Endothelial cell of umbilical vein (primary cell): ENCODE measurements around the gene PPIL6. TPM values are rescaled to one million over a fixed set of nuclear protein-coding genes. Genes with fewer than 3 reads are reported as not detected.

Source experiments
- BruUV-seq: library from RNA; stranded (reverse); fragments of 400-500 nt; replicated peaks from 2 replicates; lab custom pipeline; 2021; lab: Mats Ljungman, UMichigan
- CTCF ChIA-PET: fragments of 300-600, 350-600 bp; sonication (Branson Sonifier 250); formaldehyde crosslinking; loops from one replicate; lab custom pipeline; 2021; ENCODE audit warnings: antibody characterized with exemption, inconsistent platforms; lab: Charles Lee
- POLR2A ChIA-PET: fragments of 300-600, 350-600 bp; sonication (Branson Sonifier 250); formaldehyde crosslinking; loops from one replicate; lab custom pipeline; 2021; ENCODE audit warnings: antibody characterized with exemption, inconsistent platforms; lab: Charles Lee
- DNase-seq: peaks from one replicate; pipeline ENCODE4 v3.0.0-alpha.2; 2011; ENCODE audit warnings: low read depth, low spot score
- FAIRE-seq: peaks from 2 replicates; lab custom pipeline; 2011; peaks lifted over from hg19 to GRCh38; lab: Jason Lieb, UNC
- H2AFZ ChIP-seq: 2 replicates; pipeline ENCODE4 v1.6.0; 2012; ENCODE audit warnings: low read depth, low read length, control low read depth, inconsistent platforms
- H3K27ac ChIP-seq: 2 replicates; pipeline ENCODE4 v1.5.1; 2011; ENCODE audit warnings: low read depth, mild to moderate bottlenecking, control low read depth, low read length, moderate library complexity; ENCODE audit not compliant: insufficient read depth
- H3K27me3 ChIP-seq, 2 experiments: 2 replicates each; pipeline versions ENCODE4 v1.6.0 to v1.6.1; 2011; ENCODE audit warnings: low read length in 2 of 2, mixed read lengths in 1 of 2; ENCODE audit not compliant: control insufficient read depth in 2 of 2, insufficient read depth in 2 of 2
- H3K36me3 ChIP-seq, 2 experiments: 2 replicates in 1 of 2; 3 replicates in 1 of 2; pipeline ENCODE4 v1.5.1; 2011; ENCODE audit warnings: low read length in 2 of 2, mild to moderate bottlenecking in 1 of 2, moderate library complexity in 1 of 2; ENCODE audit not compliant: control insufficient read depth in 2 of 2, insufficient read depth in 2 of 2; ENCODE audit errors: extremely low read depth in 1 of 2
- H3K4me1 ChIP-seq: 3 replicates; pipeline ENCODE4 v1.5.1; 2011; ENCODE audit warnings: mild to moderate bottlenecking, low read length; ENCODE audit not compliant: control insufficient read depth, insufficient read depth; ENCODE audit errors: extremely low read depth
- H3K4me2 ChIP-seq: 2 replicates; pipeline ENCODE4 v1.6.1; 2011; ENCODE audit warnings: low read length, control low read depth, mixed read lengths; ENCODE audit not compliant: insufficient read depth
- H3K4me3 ChIP-seq, 3 experiments: fragments of 200-600 bp in 1 of 3; sonication (generic), shearing (Covaris generic) in 1 of 3; replicated peaks in 1 of 3; 2 replicates each; pipeline ENCODE4 v1.5.1; 2011 to 2016; ENCODE audit warnings: control low read depth in 3 of 3, low read length in 3 of 3, mild to moderate bottlenecking in 2 of 3, inconsistent platforms in 1 of 3, low read depth in 1 of 3, moderate library complexity in 1 of 3; ENCODE audit not compliant: insufficient read depth in 1 of 3
- H3K79me2 ChIP-seq: 2 replicates; pipeline ENCODE4 v1.6.0; 2012; ENCODE audit warnings: low read length, inconsistent platforms; ENCODE audit not compliant: control insufficient read depth, insufficient read depth
- H3K9ac ChIP-seq: replicated peaks from 2 replicates; pipeline ENCODE3; 2011; ENCODE audit warnings: low read length, control low read depth; ENCODE audit not compliant: insufficient read depth; ENCODE audit errors: extremely low read depth
- H3K9me1 ChIP-seq: replicated peaks from 3 replicates; pipeline ENCODE4 v1.6.0; 2011; ENCODE audit warnings: mild to moderate bottlenecking, low read length; ENCODE audit not compliant: control insufficient read depth, insufficient read depth; ENCODE audit errors: extremely low read depth
- H3K9me3 ChIP-seq: replicated peaks from 2 replicates; pipeline ENCODE4 v1.5.1; 2012; ENCODE audit warnings: low read length, inconsistent platforms; ENCODE audit not compliant: control insufficient read depth, insufficient read depth
- H4K20me1 ChIP-seq: replicated peaks from 2 replicates; pipeline ENCODE3; 2011; ENCODE audit warnings: mild to moderate bottlenecking, low read length; ENCODE audit not compliant: control insufficient read depth, insufficient read depth; ENCODE audit errors: extremely low read depth
- EZH2 ChIP-seq: IDR thresholded peaks from 2 replicates; pipeline ENCODE4 v1.6.1; 2012; ENCODE audit warnings: borderline replicate concordance, low read depth, mild to moderate bottlenecking, moderate library complexity, low read length, inconsistent platforms; ENCODE audit not compliant: severe bottlenecking
- FOS ChIP-seq: IDR thresholded peaks from 2 replicates; pipeline ENCODE4 v1.6.1; 2011; ENCODE audit warnings: mild to moderate bottlenecking, low read length, moderate library complexity, borderline replicate concordance; ENCODE audit not compliant: insufficient read depth
- GATA2 ChIP-seq: IDR thresholded peaks from 2 replicates; pipeline ENCODE4 v1.7.0; 2011; ENCODE audit warnings: low read depth, mild to moderate bottlenecking, moderate library complexity, mixed read lengths, low read length; ENCODE audit not compliant: insufficient read length, insufficient read depth
- JUN ChIP-seq: IDR thresholded peaks from 2 replicates; pipeline ENCODE4 v1.6.1; 2011; ENCODE audit warnings: borderline replicate concordance, low read depth; ENCODE audit not compliant: insufficient read length, insufficient read depth
- MYC ChIP-seq: IDR thresholded peaks from one replicate; pipeline ENCODE4 v1.6.1; 2011; ENCODE audit warnings: mild to moderate bottlenecking, low read depth, low read length
- POLR2A ChIP-seq: IDR thresholded peaks from 2 replicates; pipeline ENCODE4 v1.6.1; 2012; ENCODE audit warnings: low read depth, mild to moderate bottlenecking, control low read depth, low read length
- POLR2AphosphoS5 ChIP-seq: IDR thresholded peaks from 2 replicates; pipeline ENCODE4 v1.6.1; 2012; ENCODE audit warnings: low read depth, mild to moderate bottlenecking, control low read depth, low read length, moderate library complexity; ENCODE audit not compliant: insufficient read depth
- dilution Hi-C: fragments of 300-500 bp; cut with MboI; formaldehyde crosslinking; loops from one replicate; pipeline ENCODE4 v1.15.0; 2019; ENCODE audit warnings: low sequenced_read_pairs; ENCODE audit not compliant: extremely low pct_ligation_motif_present
- intact Hi-C: fragments of 100-400 bp; cut with micrococcal nuclease; formaldehyde crosslinking; loops from one replicate; pipeline ENCODE4 v1.10.0; 2022
- polyA plus RNA-seq, 4 experiments: library from polyadenylated mRNA; depleted of rRNA in 3 of 4; stranded (reverse) in 3 of 4; unstranded in 1 of 4; fragments of >200 nt; gene quantifications; 2 replicates each; pipeline versions ENCODE4 v1.2.1 to v1.2.3, GENCODE V29; 2011 to 2012; ENCODE audit warnings: missing spikeins in 1 of 4
- total RNA-seq: library from RNA; stranded (reverse); gene quantifications from 2 replicates; pipeline ENCODE4 v1.2.3, GENCODE V29; 2021
- TF ChIP-seq, protein P1 (sequence below), 2 donors: IDR thresholded peaks; 1 replicate in 1 of 2; 2 replicates in 1 of 2; pipeline ENCODE4 v1.5.1; 2011; ENCODE audit warnings: low read length in 2 of 2, mild to moderate bottlenecking in 2 of 2, moderate library complexity in 2 of 2, control low read depth in 1 of 2, inconsistent platforms in 1 of 2, low read depth in 1 of 2; ENCODE audit not compliant: insufficient read depth in 1 of 2; ENCODE audit errors: extremely low read depth in 1 of 2
- TF ChIP-seq, protein P2 (sequence below): IDR thresholded peaks from 2 replicates; pipeline ENCODE4 v1.6.1; 2011; ENCODE audit not compliant: insufficient read depth, insufficient read length

The PPIL6 gene
- total and polyA plus RNA-seq, 2 donors (not counting 3 experiments of a cell fraction or from before 2014, with no cell fraction given) = 0.11 to 0.33 TPM

DNA sequence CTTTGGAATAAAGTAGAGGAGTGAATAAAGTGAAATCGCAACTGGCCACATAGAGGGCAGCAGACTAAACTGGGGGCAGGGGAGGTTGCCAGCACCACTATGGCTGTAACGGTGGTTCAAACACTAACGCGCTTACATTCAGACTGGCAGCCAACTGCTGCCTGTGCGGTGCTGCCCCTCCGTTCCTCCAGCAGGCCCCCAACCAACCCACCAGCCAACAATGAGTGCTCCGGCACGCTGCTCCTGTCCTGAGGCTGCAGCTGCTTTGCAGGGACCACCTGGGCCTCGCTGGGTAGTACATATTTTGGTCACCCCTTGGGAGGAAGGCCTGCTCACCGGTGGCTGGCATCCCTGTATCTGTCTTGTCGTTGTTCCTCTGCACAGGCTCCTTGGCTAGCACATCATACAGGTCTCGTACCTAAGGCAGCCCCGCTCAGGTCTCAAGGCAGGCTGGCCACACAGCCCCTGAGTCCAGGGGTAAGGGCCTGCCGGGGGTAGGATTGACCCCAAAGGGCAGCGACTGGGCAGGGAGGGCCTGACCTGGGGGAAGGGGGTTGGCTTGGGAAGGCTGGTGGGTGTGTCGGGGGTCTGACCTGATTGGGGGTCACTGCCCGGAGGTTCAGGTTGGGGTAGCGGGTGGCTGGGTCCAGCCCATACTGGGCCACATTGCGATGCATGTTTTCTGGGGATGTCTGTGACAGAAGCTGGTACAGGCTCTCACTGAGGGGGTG lies 8.8 kb upstream of the PPIL6 start:
- ChIA-PET CTCF (interaction anchor here (1.7 kb wide), 1 partner anchor 8 kb away, joined by 6 read pairs; the partner anchor contains the start of genes PPIL6 and SMPD2), POLR2A (no interaction called here)
- H4K20me1 ChIP-seq = no peaks in the 10 kb centered on the region
- no peak for FAIRE-seq
- H2AFZ ChIP-seq = no peak overlapping the region
- H3K27me3 ChIP-seq = no peaks in the 10 kb centered on the region
- no peaks in the 10 kb centered on the region for H3K9me1 ChIP-seq
- intact Hi-C loops = no loop called here
- no TSS peak for BruUV-seq
- H3K4me2 ChIP-seq = no peak overlapping the region
- no peak overlapping the region for H3K27ac ChIP-seq
- no peak overlapping the region for H3K4me3 ChIP-seq
- H3K79me2 ChIP-seq = no peaks in the 10 kb centered on the region
- dilution Hi-C loops = no loop called here
- no peaks in the 10 kb centered on the region for H3K4me1 ChIP-seq
- no peaks in the 10 kb centered on the region for H3K9me3 ChIP-seq
- H3K9ac ChIP-seq = no peak overlapping the region
- no peak for TF ChIP-seq EZH2
- no peak for TF ChIP-seq MYC
- no peak for TF ChIP-seq GATA2
- TF ChIP-seq FOS = no peak
- TF ChIP-seq, protein P1, sequence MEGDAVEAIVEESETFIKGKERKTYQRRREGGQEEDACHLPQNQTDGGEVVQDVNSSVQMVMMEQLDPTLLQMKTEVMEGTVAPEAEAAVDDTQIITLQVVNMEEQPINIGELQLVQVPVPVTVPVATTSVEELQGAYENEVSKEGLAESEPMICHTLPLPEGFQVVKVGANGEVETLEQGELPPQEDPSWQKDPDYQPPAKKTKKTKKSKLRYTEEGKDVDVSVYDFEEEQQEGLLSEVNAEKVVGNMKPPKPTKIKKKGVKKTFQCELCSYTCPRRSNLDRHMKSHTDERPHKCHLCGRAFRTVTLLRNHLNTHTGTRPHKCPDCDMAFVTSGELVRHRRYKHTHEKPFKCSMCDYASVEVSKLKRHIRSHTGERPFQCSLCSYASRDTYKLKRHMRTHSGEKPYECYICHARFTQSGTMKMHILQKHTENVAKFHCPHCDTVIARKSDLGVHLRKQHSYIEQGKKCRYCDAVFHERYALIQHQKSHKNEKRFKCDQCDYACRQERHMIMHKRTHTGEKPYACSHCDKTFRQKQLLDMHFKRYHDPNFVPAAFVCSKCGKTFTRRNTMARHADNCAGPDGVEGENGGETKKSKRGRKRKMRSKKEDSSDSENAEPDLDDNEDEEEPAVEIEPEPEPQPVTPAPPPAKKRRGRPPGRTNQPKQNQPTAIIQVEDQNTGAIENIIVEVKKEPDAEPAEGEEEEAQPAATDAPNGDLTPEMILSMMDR (IDR thresholded peaks at IDR 0.05; ENCODE audit: extremely low read depth in 1 of 2, insufficient read depth in 1 of 2, low read depth in 1 of 2, low read length in 2 of 2) = no peak
- no peak for TF ChIP-seq POLR2A
- no peak for TF ChIP-seq JUN
- TF ChIP-seq, protein P2, sequence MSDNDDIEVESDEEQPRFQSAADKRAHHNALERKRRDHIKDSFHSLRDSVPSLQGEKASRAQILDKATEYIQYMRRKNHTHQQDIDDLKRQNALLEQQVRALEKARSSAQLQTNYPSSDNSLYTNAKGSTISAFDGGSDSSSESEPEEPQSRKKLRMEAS = no peak
- no peak for TF ChIP-seq POLR2AphosphoS5
- peaks cover 0 to 6% of the 10 kb centered on the region in 2 experiments for H3K36me3 ChIP-seq
- DNase-seq = no peak
